Measurements from ENCODE around the gene IRF2BPL.

IRF2BPL gene

GRCh38 chr14:77009014-77009413 is 19.5 kb downstream of the IRF2BPL start:
- DNase-seq = no peak

GRCh38 chr14:77008541-77008940 is 20.0 kb downstream of the IRF2BPL start:
- DNase-seq = no peak

- no peak for DNase-seq
Observed at GRCh38 chr14:77007975-77008421, 20.5 kb downstream of the IRF2BPL start.

GRCh38 chr14:77007183-77007974 is 21.1 kb downstream of the IRF2BPL start:
- no peak for DNase-seq

GRCh38 chr14:77006132-77006531 is 22.4 kb downstream of the IRF2BPL start:
- DNase-seq = no peak

- no peak for DNase-seq
Observed at GRCh38 chr14:77005559-77005958, 22.9 kb downstream of the IRF2BPL start.

GRCh38 chr14:77004711-77005460 is 23.6 kb downstream of the IRF2BPL start:
- no peak for DNase-seq

GRCh38 chr14:77003960-77004710 is 24.4 kb downstream of the IRF2BPL start:
- no peak for DNase-seq

GRCh38 chr14:77002889-77003288 is 25.6 kb downstream of the IRF2BPL start:
- no peak for DNase-seq

- no peak for DNase-seq
Observed at GRCh38 chr14:77002335-77002734, 26.2 kb downstream of the IRF2BPL start.

GRCh38 chr14:77000340-77001270 is 27.9 kb downstream of the IRF2BPL start:
- DNase-seq = peak; percentile 74

- DNase-seq = no peak
Observed at GRCh38 chr14:76998910-76999309, 29.6 kb downstream of the IRF2BPL start.

- peak; percentile 71 for DNase-seq
Observed at GRCh38 chr14:76997257-76997970, 31.1 kb downstream of the IRF2BPL start.

GRCh38 chr14:76996563-76997146 is 31.9 kb downstream of the IRF2BPL start:
- no peak for DNase-seq

GRCh38 chr14:76995279-76996035 is 33.1 kb downstream of the IRF2BPL start:
- DNase-seq = no peak

GRCh38 chr14:76993752-76994151 is 34.8 kb downstream of the IRF2BPL start:
- no peak for DNase-seq

GRCh38 chr14:76990084-76990483 is 38.4 kb downstream of the IRF2BPL start:
- DNase-seq = no peak

GRCh38 chr14:76987956-76988520 is 40.5 kb downstream of the IRF2BPL start:
- no peak for DNase-seq

GRCh38 chr14:76986231-76986565 is 42.3 kb downstream of the IRF2BPL start:
- DNase-seq = no peak
